GM12872 (cell line): ENCODE measurements around the gene SIMC1.

Experiments used
- TF ChIP-seq, protein P1 (sequence below): IDR thresholded peaks from 3 replicates; pipeline ENCODE4 v1.5.1; 2011; ENCODE audit warnings: low read depth, mild to moderate bottlenecking, low read length, moderate library complexity; ENCODE audit not compliant: insufficient read depth

The SIMC1 gene

DNA sequence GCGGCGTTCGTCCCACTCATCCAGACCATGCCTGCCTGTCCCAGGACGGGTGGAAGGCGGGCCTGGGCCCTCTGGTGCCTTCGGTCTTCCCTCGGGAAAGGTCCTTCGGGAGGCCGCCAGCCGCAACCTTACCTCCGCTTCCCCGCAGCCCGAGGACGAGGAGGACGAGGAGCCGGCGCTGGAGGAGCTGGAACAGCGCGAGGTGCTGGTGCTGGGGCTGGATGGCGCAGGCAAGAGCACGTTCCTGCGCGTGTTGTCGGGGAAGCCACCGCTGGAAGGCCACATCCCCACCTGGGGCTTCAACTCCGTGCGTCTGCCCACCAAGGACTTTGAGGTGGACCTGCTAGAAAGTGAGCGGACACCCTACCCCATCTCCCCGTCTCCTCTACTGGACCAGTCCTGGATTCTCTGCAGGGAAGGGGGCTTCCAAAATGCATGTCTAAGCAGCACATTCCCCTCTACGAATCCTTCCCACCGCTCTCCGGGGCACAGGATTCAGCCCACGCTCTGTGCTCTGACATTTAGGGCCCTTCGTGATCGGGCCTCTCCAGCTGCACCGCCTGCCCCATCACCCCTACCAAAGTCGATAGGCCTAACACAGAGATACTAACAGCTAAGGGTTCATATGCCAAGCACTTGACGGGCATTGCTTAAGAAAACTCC lies 128.1 kb downstream of the SIMC1 start:
- TF ChIP-seq, protein P1, sequence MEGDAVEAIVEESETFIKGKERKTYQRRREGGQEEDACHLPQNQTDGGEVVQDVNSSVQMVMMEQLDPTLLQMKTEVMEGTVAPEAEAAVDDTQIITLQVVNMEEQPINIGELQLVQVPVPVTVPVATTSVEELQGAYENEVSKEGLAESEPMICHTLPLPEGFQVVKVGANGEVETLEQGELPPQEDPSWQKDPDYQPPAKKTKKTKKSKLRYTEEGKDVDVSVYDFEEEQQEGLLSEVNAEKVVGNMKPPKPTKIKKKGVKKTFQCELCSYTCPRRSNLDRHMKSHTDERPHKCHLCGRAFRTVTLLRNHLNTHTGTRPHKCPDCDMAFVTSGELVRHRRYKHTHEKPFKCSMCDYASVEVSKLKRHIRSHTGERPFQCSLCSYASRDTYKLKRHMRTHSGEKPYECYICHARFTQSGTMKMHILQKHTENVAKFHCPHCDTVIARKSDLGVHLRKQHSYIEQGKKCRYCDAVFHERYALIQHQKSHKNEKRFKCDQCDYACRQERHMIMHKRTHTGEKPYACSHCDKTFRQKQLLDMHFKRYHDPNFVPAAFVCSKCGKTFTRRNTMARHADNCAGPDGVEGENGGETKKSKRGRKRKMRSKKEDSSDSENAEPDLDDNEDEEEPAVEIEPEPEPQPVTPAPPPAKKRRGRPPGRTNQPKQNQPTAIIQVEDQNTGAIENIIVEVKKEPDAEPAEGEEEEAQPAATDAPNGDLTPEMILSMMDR, result no peak

DNA sequence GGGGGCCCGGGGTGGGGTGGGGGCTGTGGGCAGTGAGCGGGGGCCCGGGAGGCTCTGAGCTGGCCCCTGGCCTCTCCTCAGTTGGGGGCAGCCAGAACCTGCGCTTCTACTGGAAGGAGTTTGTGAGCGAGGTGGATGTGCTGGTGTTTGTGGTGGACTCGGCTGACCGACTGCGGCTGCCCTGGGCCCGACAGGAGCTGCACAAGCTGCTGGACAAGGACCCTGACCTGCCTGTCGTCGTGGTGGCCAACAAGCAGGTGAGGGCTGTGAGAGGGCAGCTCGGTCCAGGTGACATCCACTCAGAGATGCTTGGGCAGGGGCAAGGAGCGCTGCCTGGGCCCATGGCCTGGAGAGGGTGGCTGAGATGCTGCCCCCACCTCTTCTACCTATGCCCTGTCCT lies 130.5 kb downstream of the SIMC1 start:
- TF ChIP-seq, protein P1, result no peak

DNA sequence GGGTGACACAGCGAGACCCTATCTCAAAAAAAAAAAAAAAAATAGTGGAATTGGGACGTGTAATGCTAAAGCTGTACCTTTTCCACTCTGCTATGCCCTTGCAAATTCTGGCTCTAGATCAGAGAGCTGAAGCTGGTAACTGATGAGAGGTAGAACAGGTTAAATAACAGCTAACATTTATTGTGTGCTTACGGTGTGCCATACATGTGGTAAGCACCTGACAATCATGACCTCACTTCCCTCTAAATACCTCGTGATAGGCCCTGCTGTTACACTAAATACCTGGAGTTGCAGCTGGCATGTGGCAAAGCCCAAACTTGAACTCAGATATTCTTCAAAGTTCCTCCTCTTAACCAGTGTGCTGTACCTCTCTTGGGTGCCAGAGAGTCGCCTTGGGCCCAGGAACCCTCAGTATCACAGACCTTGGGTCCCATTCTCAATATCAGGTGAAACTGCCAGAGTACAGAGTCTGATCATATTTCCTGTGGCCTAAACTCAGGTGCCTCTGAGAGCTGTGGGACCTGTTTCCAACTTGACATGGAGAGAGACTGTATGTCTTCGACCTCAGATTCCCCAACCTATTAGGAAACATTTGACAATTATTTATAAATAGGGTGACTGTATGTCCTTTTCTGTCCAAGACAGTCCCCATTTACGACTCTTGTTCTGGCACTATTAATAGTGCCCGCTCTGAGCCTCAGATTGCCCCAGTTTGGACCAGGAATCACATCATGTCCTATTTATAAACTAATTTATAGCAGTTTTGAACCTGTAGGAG lies 131.9 kb downstream of the SIMC1 start:
- TF ChIP-seq, protein P1, result no peak

DNA sequence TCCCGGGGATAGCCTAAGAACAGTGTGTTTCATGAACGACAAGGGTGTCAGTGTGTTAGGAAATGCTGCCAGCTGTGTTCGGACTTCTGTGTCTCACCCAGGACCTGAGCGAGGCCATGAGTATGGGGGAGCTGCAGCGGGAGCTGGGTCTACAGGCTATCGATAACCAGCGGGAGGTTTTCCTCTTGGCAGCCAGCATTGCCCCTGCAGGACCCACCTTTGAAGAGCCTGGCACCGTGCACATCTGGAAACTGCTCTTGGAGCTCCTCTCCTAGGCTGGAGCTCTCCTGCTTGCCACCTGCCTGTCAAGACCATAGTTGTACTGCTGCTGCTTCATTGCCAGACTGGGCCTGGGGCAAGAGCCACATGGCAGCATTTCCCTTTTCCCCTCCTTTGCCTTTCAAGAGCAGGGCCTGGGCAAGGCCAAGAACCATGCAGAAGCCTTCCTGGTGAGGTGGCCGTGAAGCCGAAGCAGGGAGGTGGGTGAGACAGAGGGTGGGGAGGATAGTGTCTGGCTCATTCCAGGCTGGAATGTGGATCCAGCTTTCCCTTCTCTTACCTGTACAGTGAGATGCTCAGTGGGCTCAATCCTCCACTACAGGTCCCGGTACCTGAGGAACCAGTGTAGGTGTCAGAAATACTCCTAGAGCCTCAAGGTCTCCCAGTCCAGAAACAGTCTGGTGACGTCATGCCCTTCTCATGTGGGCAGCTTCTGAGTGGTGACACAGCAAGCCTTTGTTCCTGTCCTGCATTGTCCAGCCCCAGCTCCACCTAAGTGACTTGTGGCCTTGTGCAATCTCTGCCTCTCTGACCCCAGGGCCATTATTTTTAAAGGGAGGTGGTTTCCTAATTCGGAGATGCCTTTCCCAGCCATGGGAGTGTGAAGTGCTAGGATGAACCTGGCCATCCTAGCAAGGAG lies 133.7 kb downstream of the SIMC1 start:
- TF ChIP-seq, protein P1, result no peak

DNA sequence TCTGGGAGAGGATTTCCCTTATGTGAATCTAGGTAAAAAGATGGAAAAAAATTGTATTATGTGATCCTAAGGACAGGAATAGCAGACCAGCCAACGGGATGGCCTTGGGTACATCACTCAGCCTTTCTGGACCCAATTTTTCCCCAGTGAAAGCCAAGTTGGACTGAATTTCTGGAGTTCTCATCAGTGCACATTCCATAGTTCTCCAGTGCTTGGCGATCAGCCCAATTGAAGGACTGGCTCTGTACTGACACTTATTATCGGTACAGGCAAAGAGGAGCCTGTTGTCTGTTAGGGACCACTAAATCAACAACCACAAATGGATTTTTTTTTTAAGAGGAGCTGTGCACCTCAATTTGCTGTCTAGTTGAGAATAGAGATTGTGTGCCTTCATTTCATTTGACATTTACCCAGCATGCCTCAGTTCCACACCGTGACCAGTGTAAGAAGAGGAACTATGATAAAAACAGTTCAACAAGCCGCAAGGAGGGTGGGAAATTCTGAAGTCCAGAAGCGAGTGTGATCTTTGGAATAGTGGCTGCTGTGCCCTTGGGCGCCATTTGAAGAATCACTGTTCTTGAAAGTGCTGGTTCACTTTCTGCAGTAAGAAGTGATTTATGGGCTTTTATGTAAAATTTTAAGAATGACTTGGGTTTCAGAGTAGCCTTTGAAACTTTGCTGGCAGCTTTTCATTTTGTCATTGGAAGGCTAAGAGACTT lies 135.0 kb downstream of the SIMC1 start:
- TF ChIP-seq, protein P1, result no peak

DNA sequence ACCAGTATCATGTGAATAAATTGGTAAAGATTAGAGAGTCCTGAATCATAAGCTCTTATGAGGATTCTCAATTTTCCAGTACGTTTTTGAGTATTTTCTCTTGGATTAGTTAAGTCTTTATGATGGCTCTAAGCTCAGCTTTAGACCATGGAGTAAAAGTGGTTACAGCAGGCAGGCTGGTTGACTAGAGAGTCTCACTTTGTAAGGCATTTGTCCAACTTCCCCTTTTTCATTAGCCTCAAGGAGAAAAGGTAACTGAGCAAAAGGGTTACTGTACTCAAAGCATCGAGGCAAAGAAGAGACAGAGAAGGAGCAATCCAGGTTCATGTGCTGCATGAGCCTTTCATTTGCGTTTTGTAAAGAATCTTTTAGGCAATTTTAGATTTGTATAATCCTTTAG lies 141.7 kb downstream of the SIMC1 start:
- TF ChIP-seq, protein P1, result no peak

DNA sequence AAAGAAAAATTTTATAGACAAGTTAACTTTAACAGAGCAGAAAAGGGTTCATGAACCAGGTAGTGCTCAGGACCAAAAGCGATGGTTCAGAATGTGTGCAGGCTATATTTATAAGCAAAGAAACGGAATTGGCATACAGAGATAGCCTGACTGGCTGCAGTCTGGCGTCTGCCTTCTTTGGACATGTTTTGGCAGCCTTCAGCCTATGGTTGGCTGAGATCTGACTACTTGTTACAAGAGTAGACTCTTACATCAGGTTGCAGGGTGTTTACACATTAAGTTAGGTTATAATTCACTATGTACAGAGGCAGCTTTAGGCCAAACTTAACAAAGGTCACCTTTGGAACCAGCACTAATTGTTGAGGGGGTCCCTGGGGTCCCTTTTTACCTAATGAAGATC lies 143.2 kb downstream of the SIMC1 start:
- TF ChIP-seq, protein P1, result no peak
